GM12865 (cell line): ENCODE measurements around the gene RSPO3.
"Not testable (repeated sequence)": the region's sequence is repeated elsewhere in the genome, so short reads cannot be mapped to it uniquely, and the experiment has no call there.

ENCODE experiments used
- DNase-seq: peaks from one replicate; pipeline ENCODE4 v3.0.0; 2010; ENCODE audit warnings: low read depth
- H3K4me3 ChIP-seq: 2 replicates; pipeline ENCODE4 v1.5.1; 2011; ENCODE audit warnings: mild to moderate bottlenecking, low read depth, low read length, control low read depth
- CTCF ChIP-seq: IDR thresholded peaks from 2 replicates; pipeline ENCODE4 v1.5.1; 2011; ENCODE audit warnings: low read length, control low read depth, low read depth, inconsistent platforms; ENCODE audit not compliant: insufficient read depth; ENCODE audit errors: missing control alignments

Gene RSPO3

GRCh38 chr6:127206531-127207095 is 88.1 kb downstream of the RSPO3 start:
- no peak for TF ChIP-seq CTCF
- no peak for DNase-seq
- H3K4me3 ChIP-seq = no peak overlapping the region

GRCh38 chr6:127207591-127208120 is 89.2 kb downstream of the RSPO3 start:
- H3K4me3 ChIP-seq = no peak overlapping the region
- no peak for DNase-seq
- TF ChIP-seq CTCF = no peak

DNA sequence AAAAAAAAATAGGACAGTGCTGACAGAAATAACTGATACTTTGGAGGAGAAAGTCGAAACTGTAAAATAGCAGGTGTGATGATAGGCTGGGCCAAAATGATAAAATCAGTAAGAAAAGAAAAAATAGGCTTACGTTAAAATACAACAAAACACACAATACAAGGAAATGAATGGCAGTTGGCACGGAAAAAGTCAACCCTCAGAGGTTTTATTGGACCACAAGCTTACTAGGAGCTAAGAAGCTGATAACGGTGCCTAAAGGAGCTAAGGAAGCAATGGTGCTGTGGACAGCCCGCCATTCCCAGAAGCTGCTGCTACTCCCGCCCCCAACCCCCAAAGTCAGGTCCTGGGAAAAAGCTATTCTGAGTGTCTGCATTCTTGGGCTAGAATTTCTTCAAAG is 92.3 kb downstream of the RSPO3 start:
- DNase-seq = no peak
- no peak for TF ChIP-seq CTCF

DNA sequence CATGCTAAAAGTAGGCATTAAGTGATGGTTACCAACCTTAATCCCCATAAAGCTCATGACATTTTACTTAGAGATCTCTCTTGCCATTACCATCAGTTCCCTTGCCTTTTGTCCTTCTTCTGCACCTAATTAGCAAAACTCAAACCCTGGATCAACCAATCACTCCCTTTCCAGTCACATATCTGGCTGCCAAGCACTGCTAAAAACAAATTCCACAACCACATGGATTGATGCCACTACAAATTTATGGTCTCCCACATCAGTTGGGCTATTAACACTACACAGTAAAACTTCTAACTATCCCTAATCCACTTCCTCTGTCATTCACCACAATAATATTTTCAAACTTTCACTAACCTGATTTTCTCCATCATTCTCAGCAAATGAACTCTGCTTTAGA is 93.9 kb downstream of the RSPO3 start:
- H3K4me3 ChIP-seq = no peak overlapping the region
- TF ChIP-seq CTCF = no peak
- no peak for DNase-seq

More for the DNA sequence above, 92.3 kb downstream of the RSPO3 start:
- no peak overlapping the region for H3K4me3 ChIP-seq

DNA sequence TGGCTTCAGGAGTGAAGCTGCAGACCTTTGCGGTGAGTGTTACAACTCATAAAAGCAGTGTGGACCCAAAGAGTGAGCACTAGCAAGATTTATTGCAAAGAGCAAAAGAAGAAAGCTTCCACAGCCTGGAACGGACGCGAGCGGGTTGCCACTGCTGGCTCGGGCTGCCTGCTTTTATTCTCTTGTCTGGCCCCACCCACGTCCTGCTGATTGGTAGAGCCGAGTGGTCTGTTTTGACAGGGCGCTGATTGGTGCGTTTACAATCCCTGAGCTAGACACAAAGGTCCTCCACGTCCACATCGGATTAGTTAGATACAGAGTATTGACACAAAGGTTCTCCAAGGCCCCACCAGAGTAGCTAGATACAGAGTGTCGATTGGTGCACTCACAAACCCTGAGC is 95.6 kb downstream of the RSPO3 start:
- not testable (repeated sequence) for DNase-seq

DNA sequence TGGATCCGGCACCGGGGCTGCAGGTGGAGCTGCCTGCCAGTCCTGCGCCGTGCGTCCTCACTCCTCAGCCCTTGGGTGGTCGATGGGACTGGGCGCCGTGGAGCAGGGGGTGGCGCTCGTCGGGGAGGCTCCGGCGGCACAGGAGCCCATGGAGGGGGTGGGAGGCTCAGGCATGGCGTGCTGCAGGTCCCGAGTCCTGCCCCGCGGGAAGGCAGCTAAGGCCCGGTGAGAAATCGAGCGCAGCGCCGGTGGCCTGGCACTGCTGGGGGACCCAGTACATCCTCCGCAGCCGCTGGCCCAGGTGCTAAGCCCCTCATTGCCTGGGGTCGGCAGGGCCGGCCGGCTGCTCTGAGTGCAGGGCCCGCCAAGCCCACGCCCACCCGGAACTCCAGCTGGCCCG is 96.1 kb downstream of the RSPO3 start:
- DNase-seq, H3K4me3 ChIP-seq: not testable (repeated sequence)

More for the DNA sequence above, 95.6 kb downstream of the RSPO3 start:
- H3K4me3 ChIP-seq = not testable (repeated sequence)

DNA sequence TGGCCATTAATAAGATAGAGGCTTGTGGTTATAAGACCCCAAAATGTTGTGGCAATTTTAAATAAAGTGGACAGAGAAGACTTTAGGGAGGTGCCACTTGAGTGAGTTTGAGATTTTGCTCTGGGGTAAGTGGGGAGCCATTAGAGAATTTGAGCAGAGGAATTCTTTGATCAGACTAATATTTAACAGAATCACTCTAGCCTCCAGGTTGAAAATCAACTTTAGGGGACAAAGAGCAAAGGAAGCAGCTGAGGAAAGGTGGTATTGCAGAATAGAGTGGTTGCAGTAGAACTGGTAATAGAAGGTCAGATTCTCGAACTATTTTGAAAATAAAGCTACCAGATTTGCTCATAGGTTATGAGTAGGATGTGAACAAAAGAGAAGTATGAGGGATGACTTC is 97.5 kb downstream of the RSPO3 start:
- DNase-seq = no peak
- H3K4me3 ChIP-seq = no peak overlapping the region

More for the DNA sequence above, 97.5 kb downstream of the RSPO3 start:
- no peak for TF ChIP-seq CTCF
